Epithelial cell of esophagus (primary cell): ENCODE results near the gene ARF3.

ENCODE experiments used
- DNase-seq: peaks from one replicate; pipeline ENCODE4 v3.0.0; 2010; ENCODE audit warnings: low read depth
- H3K4me3 ChIP-seq: 2 replicates; pipeline ENCODE4 v1.5.1; 2011; ENCODE audit warnings: mild to moderate bottlenecking, low read length, control low read depth
- CTCF ChIP-seq: IDR thresholded peaks from 2 replicates; pipeline ENCODE4 v1.5.1; 2011; ENCODE audit warnings: low read depth, mild to moderate bottlenecking, low read length, control low read depth, inconsistent platforms; ENCODE audit not compliant: insufficient read depth; ENCODE audit errors: missing control alignments

ARF3 gene

GRCh38 chr12:48980953-48981756 lies 23.9 kb upstream of the ARF3 start:
- DNase-seq: no peak
- no peak overlapping the region for H3K4me3 ChIP-seq
- no peak for TF ChIP-seq CTCF

GRCh38 chr12:48980389-48980952 lies 23.2 kb upstream of the ARF3 start:
- TF ChIP-seq CTCF: no peak
- no peak overlapping the region for H3K4me3 ChIP-seq
- DNase-seq: no peak

GRCh38 chr12:48979602-48980388 lies 22.5 kb upstream of the ARF3 start:
- TF ChIP-seq CTCF: no peak
- no peak overlapping the region for H3K4me3 ChIP-seq
- no peak for DNase-seq

- TF ChIP-seq CTCF: no peak
- DNase-seq: no peak
- H3K4me3 ChIP-seq: no peak overlapping the region
Observed at GRCh38 chr12:48978741-48979601, 21.7 kb upstream of the ARF3 start.

GRCh38 chr12:48978291-48978740 lies 21.0 kb upstream of the ARF3 start, which contains the start of gene WNT1:
TSS of gene WNT1 (plus strand) at chr12:48978322. CDS start at chr12:48978651, 329 bp downstream.
- no peak for DNase-seq
- H3K4me3 ChIP-seq: no peak within 1 kb of the TSS
- no peak for TF ChIP-seq CTCF
